ENCODE results near the gene ADAMTSL3. TPM values are rescaled to one million over a fixed set of nuclear protein-coding genes. Genes with fewer than 3 reads are reported as not detected.
A peak's percentile ranks its signal among the peaks of the same experiment; 100 is the strongest.

ADAMTSL3 gene
- polyA plus RNA-seq, 1 of the 3 experiments (the other 2 are of a cell fraction) = 0.02 TPM

- no peak overlapping the region for H3K27ac ChIP-seq (ENCODE audit: low read depth in 2 of 2, low read length in 1 of 2)
- 25% methylated on average over 4 of the region's 4 CpGs for WGBS (ENCODE audit: low lambda C conversion rate)
- H3F3A ChIP-seq (replicated peaks; ENCODE audit: insufficient read depth) = no peaks in the 10 kb centered on the region
- H3K9ac ChIP-seq = no peak overlapping the region
- H2AFZ ChIP-seq (ENCODE audit: low read depth) = no peak overlapping the region
- H4K20me1 ChIP-seq (ENCODE audit: insufficient read depth) = no peaks in the 10 kb centered on the region
- DNase-seq = no peak
- no peaks in the 10 kb centered on the region for H3K79me2 ChIP-seq (ENCODE audit: insufficient read depth)
- TF ChIP-seq TCF12 (IDR thresholded peaks at IDR 0.05) (no peak), CTCF (IDR thresholded peaks at IDR 0.05) (peak; percentile 25; the same call in 1 of the 2 replicates), FOSL2 (IDR thresholded peaks at IDR 0.05; ENCODE audit: borderline replicate concordance, low read depth) (no peak), RCOR1 (IDR thresholded peaks at IDR 0.05; ENCODE audit: low read length) (no peak)
- TF ChIP-seq, protein P1, sequence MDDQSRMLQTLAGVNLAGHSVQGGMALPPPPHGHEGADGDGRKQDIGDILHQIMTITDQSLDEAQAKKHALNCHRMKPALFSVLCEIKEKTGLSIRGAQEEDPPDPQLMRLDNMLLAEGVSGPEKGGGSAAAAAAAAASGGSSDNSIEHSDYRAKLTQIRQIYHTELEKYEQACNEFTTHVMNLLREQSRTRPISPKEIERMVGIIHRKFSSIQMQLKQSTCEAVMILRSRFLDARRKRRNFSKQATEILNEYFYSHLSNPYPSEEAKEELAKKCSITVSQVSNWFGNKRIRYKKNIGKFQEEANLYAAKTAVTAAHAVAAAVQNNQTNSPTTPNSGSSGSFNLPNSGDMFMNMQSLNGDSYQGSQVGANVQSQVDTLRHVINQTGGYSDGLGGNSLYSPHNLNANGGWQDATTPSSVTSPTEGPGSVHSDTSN (IDR thresholded peaks at IDR 0.05) = no peak
- TF ChIP-seq, protein P2, sequence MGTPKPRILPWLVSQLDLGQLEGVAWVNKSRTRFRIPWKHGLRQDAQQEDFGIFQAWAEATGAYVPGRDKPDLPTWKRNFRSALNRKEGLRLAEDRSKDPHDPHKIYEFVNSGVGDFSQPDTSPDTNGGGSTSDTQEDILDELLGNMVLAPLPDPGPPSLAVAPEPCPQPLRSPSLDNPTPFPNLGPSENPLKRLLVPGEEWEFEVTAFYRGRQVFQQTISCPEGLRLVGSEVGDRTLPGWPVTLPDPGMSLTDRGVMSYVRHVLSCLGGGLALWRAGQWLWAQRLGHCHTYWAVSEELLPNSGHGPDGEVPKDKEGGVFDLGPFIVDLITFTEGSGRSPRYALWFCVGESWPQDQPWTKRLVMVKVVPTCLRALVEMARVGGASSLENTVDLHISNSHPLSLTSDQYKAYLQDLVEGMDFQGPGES (IDR thresholded peaks at IDR 0.05; ENCODE audit: low read depth, low read length) = no peak
- H3K9me3 ChIP-seq = no peaks in the 10 kb centered on the region
- H3K4me3 ChIP-seq (ENCODE audit: low read depth in 2 of 2, low read length in 1 of 2) = no peak overlapping the region
- POLR2A ChIA-PET = no interaction called here
- H3K4me2 ChIP-seq = no peak overlapping the region
- H3K4me1 ChIP-seq (ENCODE audit: control insufficient read depth in 1 of 2, insufficient read depth in 2 of 2, low read depth in 1 of 2, low read length in 1 of 2) = no peaks in the 10 kb centered on the region
- CTCF ChIA-PET = interaction anchor here (0.5 kb wide), 1 partner anchor 190 kb away, joined by 3 read pairs; no protein-coding TSS in a partner anchor
- no peaks in the 10 kb centered on the region for H3K36me3 ChIP-seq (replicated peaks in 1 of 2; ENCODE audit: control insufficient read depth in 1 of 2, insufficient read depth in 2 of 2, low read length in 1 of 2)
- peaks cover 31% of the 10 kb centered on the region; the same call in 1 of the 2 replicates for H3K27me3 ChIP-seq (ENCODE audit: insufficient read depth)
- no peaks in the 10 kb centered on the region for H3K9me2 ChIP-seq
These were observed 3.6 kb downstream of the ADAMTSL3 start for GRCh38 chr15:83657549-83657948.

- Histone ChIP-seq H2AFZ (ENCODE audit: low read depth) (no peak overlapping the region), H3K27ac (ENCODE audit: low read depth in 2 of 2, low read length in 1 of 2) (no peak overlapping the region), H3K9me2 (no peaks in the 10 kb centered on the region), H3K9me3 (no peaks in the 10 kb centered on the region), H3K4me2 (no peak overlapping the region), H3K4me1 (ENCODE audit: control insufficient read depth in 1 of 2, insufficient read depth in 2 of 2, low read depth in 1 of 2, low read length in 1 of 2) (no peaks in the 10 kb centered on the region), H3K9ac (no peak overlapping the region), H4K20me1 (ENCODE audit: insufficient read depth) (no peaks in the 10 kb centered on the region), H3K27me3 (ENCODE audit: insufficient read depth) (peaks cover 24% of the 10 kb centered on the region; the same call in 1 of the 2 replicates), H3K36me3 (replicated peaks in 1 of 2; ENCODE audit: control insufficient read depth in 1 of 2, insufficient read depth in 2 of 2, low read length in 1 of 2) (no peaks in the 10 kb centered on the region), H3K79me2 (ENCODE audit: insufficient read depth) (no peaks in the 10 kb centered on the region), H3F3A (replicated peaks; ENCODE audit: insufficient read depth) (no peaks in the 10 kb centered on the region), H3K4me3 (ENCODE audit: low read depth in 2 of 2, low read length in 1 of 2) (no peak overlapping the region)
- ChIA-PET POLR2A (no interaction called here), CTCF (no interaction called here)
- WGBS (ENCODE audit: low lambda C conversion rate) = 7% methylated on average over 10 of the region's 10 CpGs
- no peak for DNase-seq
- no peak for TF ChIP-seq EZH2phosphoT487 (IDR thresholded peaks at IDR 0.05; ENCODE audit: borderline replicate concordance, low read depth)
- TF ChIP-seq POLR2AphosphoS5 (IDR thresholded peaks at IDR 0.05; ENCODE audit: low read depth, low read length) = no peak
- no peak for TF ChIP-seq TEAD4 (IDR thresholded peaks at IDR 0.05; ENCODE audit: borderline replicate concordance, insufficient read depth)
- TF ChIP-seq RAD21 (IDR thresholded peaks at IDR 0.05; ENCODE audit: low read length) = no peak
- TF ChIP-seq MAX (IDR thresholded peaks at IDR 0.05; ENCODE audit: low read depth) = no peak
- TF ChIP-seq TCF12 (IDR thresholded peaks at IDR 0.05) = no peak
- TF ChIP-seq CTCF (IDR thresholded peaks at IDR 0.05) = no peak
- TF ChIP-seq JUND (IDR thresholded peaks at IDR 0.05) = no peak
- TF ChIP-seq, protein P1 (IDR thresholded peaks at IDR 0.05) = no peak
- no peak for TF ChIP-seq ELF1 (IDR thresholded peaks at IDR 0.05)
- no peak for TF ChIP-seq USF1 (IDR thresholded peaks at IDR 0.05; ENCODE audit: borderline replicate concordance, low read depth)
- no peak for TF ChIP-seq YY1 (IDR thresholded peaks at IDR 0.05; ENCODE audit: low read depth)
- TF ChIP-seq FOSL2 (IDR thresholded peaks at IDR 0.05; ENCODE audit: borderline replicate concordance, low read depth) = no peak
- TF ChIP-seq FOXM1 (IDR thresholded peaks at IDR 0.05; ENCODE audit: low read depth) = no peak
These were observed 4.8 kb downstream of the ADAMTSL3 start for GRCh38 chr15:83658430-83659416.

Measured in SK-N-SH (cell line).